ENCODE data around the gene HLA-DPA1.

Gene HLA-DPA1

DNA sequence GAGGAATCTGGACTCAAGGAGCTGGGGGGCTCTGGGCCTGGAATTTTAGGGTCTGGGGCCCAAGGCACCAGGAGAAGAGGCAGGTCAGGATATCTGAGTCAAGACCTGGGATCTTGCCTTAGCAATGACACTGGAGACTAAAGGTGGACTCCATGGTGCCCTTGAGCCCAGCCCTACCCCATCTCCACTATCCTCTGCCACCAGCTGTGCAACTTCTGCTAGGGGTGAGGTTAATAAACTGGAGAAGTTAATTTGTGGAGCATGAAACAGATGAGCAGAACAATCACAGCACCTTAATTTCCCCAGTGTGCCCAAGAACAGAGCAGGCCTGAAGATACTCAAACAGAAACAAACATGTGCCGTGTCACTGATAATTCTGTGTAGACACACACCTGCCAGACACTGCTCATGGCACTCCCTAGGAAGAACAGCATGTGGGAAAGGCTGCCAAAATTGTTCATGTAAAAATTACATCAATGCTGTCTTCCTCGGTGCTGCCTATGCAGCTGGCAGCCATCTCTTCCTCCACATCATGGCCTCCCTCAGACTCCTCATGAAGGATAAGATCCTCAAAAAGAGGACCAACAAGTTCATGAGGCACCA lies 5.6 kb upstream of the HLA-DPA1 start:
- DNase-seq (ENCODE audit: extremely low read depth, low read depth): no peak
- TF ChIP-seq, protein P1, sequence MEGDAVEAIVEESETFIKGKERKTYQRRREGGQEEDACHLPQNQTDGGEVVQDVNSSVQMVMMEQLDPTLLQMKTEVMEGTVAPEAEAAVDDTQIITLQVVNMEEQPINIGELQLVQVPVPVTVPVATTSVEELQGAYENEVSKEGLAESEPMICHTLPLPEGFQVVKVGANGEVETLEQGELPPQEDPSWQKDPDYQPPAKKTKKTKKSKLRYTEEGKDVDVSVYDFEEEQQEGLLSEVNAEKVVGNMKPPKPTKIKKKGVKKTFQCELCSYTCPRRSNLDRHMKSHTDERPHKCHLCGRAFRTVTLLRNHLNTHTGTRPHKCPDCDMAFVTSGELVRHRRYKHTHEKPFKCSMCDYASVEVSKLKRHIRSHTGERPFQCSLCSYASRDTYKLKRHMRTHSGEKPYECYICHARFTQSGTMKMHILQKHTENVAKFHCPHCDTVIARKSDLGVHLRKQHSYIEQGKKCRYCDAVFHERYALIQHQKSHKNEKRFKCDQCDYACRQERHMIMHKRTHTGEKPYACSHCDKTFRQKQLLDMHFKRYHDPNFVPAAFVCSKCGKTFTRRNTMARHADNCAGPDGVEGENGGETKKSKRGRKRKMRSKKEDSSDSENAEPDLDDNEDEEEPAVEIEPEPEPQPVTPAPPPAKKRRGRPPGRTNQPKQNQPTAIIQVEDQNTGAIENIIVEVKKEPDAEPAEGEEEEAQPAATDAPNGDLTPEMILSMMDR (IDR thresholded peaks at IDR 0.05; ENCODE audit: low read depth, low read length): no peak

GRCh38 chr6:33078442-33078841 lies 5.0 kb upstream of the HLA-DPA1 start:
- TF ChIP-seq, protein P1 (IDR thresholded peaks at IDR 0.05; ENCODE audit: low read depth, low read length): no peak

GRCh38 chr6:33077908-33078307 lies 4.5 kb upstream of the HLA-DPA1 start:
- TF ChIP-seq, protein P1 (IDR thresholded peaks at IDR 0.05; ENCODE audit: low read depth, low read length): no peak
- DNase-seq (ENCODE audit: extremely low read depth, low read depth): no peak

More at GRCh38 chr6:33078442-33078841, 5.0 kb upstream of the HLA-DPA1 start:
- DNase-seq (ENCODE audit: extremely low read depth, low read depth): no peak

GRCh38 chr6:33076406-33076934 lies 3.0 kb upstream of the HLA-DPA1 start:
- TF ChIP-seq, protein P1 (IDR thresholded peaks at IDR 0.05; ENCODE audit: low read depth, low read length): no peak
- DNase-seq (ENCODE audit: extremely low read depth, low read depth): no peak

- TF ChIP-seq, protein P1 (IDR thresholded peaks at IDR 0.05; ENCODE audit: low read depth, low read length): no peak
- no peak for DNase-seq (ENCODE audit: extremely low read depth, low read depth)
Measured at GRCh38 chr6:33075568-33076405, 2.3 kb upstream of the HLA-DPA1 start, which contains the start of gene HLA-DPB1. HLA-DPB1 (plus strand) TSS chr6:33075990; CDS start chr6:33076042, 52 bp downstream.

DNA sequence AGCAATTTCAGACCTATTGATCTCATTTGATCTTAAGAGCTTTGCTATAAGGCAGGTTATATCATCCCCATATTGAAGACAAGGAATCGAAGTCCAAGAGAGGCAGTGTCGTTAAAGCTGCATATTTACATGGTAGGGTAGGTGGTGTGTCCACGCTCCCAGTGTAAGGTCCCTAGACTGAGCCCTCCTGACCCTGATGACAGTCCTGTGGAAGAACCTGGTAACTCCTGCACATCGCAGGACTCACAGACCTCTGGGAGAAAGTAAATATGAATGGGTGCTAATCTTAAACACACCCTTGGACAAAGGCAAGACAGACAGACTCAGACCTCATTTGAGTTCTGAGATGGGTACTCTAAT lies 1.7 kb upstream of the HLA-DPA1 start:
- no peak for DNase-seq (ENCODE audit: extremely low read depth, low read depth)
- TF ChIP-seq, protein P1 (IDR thresholded peaks at IDR 0.05; ENCODE audit: low read depth, low read length): no peak
